ENCODE data around the gene TPRKB.
"Not testable (repeated sequence)": the region's sequence is repeated elsewhere in the genome, so short reads cannot be mapped to it uniquely, and the experiment has no call there.

TPRKB gene

DNA sequence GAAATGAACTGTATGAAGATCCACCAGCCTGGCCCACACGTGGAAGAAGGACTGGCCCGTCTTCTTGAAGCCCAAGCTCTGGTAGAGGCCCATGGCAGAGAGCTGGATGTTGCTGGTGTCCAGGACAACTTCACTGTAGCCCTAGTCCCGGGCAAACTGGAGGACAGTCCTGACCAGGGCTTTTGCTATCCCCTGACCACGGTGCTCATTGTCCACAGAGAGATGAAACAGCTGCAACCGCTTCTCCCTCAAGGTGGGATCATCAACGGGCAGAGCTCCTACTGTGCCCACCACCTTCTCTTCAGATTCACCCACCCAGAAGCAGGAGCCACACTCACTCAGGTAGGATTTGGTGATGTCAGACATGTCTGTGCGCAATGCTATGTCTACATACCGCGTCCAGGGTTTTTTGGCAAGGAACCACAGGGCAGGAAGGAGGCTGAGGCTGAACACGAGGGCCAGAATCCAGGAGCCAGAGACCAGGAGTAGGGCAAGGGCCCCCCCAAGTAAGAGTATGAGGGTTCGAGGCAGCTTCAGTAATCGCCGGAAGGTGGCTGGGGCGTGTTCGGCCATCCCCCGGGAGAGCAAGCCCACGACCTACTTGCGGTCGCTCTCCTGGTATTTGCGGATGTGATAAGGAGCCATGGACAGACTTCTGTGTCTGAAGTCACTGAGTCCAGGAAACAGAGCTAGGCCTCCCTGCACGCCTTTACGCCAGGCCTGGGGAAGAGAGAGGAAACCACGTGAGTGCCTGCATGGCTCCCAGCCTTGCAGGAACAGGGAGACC lies 36.3 kb downstream of the TPRKB start:
- DNase-seq (ENCODE audit: low read depth) = no peak
- in situ Hi-C loops (cut with HindIII; ENCODE audit: low sequenced_read_pairs) = no loop called here
- no peak overlapping the region for H3K4me3 ChIP-seq (ENCODE audit: low read depth, low read length)
- TF ChIP-seq, protein P1, sequence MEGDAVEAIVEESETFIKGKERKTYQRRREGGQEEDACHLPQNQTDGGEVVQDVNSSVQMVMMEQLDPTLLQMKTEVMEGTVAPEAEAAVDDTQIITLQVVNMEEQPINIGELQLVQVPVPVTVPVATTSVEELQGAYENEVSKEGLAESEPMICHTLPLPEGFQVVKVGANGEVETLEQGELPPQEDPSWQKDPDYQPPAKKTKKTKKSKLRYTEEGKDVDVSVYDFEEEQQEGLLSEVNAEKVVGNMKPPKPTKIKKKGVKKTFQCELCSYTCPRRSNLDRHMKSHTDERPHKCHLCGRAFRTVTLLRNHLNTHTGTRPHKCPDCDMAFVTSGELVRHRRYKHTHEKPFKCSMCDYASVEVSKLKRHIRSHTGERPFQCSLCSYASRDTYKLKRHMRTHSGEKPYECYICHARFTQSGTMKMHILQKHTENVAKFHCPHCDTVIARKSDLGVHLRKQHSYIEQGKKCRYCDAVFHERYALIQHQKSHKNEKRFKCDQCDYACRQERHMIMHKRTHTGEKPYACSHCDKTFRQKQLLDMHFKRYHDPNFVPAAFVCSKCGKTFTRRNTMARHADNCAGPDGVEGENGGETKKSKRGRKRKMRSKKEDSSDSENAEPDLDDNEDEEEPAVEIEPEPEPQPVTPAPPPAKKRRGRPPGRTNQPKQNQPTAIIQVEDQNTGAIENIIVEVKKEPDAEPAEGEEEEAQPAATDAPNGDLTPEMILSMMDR (IDR thresholded peaks at IDR 0.05; ENCODE audit: low read depth, low read length, missing control alignments) = no peak

DNA sequence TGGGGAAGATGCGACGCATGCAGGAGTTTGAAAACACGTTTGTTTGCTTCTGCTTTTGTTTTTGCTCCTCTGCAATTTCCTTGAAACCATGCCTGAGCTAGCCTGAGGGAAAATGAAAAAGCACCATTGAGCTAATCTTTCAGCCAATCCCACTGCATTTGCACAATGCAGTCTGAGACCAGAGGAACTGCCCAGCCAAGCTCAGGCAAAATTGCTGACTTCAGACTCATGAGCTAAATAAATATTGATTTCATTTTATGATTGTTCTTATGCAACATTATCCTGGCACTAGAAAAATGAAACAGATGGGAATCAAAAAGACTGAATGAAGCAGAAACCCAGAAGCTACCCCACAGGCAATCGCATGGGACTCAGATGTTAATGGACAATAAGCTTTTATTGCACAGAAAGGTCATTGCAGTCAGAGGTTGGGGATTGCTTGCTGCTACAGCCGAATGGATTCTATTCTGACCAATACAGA lies 37.0 kb downstream of the TPRKB start:
- no peak overlapping the region for H3K4me3 ChIP-seq (ENCODE audit: low read depth, low read length)
- no peak for DNase-seq (ENCODE audit: low read depth)
- TF ChIP-seq, protein P1 (IDR thresholded peaks at IDR 0.05; ENCODE audit: low read depth, low read length, missing control alignments) = no peak
- in situ Hi-C loops (cut with HindIII; ENCODE audit: low sequenced_read_pairs) = no loop called here

DNA sequence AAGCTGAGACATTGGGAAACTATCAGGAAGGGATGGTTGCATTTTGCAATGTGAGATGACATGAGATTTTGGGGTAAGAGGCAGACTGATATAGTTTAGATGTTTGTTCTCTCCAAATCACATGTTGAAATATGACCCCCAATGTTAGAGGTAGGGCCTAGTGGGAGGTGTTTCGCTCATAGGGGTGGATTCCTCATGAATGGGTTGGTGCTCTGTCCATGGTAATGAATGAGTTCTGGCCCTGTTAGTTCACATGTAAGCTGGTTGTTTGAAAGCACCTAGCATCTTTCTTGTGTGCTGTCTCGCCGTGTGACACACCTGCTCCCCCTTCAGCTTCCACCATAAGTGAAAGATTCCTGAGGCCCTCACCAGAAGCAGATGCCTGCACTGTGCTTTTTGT lies 37.7 kb downstream of the TPRKB start:
- TF ChIP-seq, protein P1 (IDR thresholded peaks at IDR 0.05; ENCODE audit: low read depth, low read length, missing control alignments) = no peak
- in situ Hi-C loops (cut with HindIII; ENCODE audit: low sequenced_read_pairs) = no loop called here
- no peak for DNase-seq (ENCODE audit: low read depth)
- no peak overlapping the region for H3K4me3 ChIP-seq (ENCODE audit: low read depth, low read length)

DNA sequence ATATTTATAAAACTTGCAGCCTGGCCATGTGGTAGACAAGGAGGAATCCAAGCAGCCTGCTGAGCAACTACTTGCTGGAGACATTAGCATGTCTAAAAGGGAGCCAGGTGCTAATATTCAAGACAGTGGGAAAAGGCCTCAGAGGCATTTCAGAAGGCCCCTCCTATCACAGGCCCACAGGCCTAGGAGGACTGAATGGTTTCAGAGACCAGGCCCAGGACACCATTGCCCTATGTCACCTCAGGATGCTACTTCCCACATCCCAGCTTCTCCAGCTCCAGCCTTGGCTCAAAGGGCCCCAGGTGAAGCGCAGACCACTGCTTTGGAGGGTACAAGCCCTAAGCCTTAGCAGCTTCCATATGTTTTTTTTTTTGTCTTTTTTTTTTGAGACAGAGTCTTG lies 39.0 kb downstream of the TPRKB start:
- H3K4me3 ChIP-seq (ENCODE audit: low read depth, low read length) = no peak overlapping the region
- in situ Hi-C loops (cut with HindIII; ENCODE audit: low sequenced_read_pairs) = no loop called here
- no peak for DNase-seq (ENCODE audit: low read depth)
- TF ChIP-seq, protein P1 (IDR thresholded peaks at IDR 0.05; ENCODE audit: low read depth, low read length, missing control alignments) = no peak

DNA sequence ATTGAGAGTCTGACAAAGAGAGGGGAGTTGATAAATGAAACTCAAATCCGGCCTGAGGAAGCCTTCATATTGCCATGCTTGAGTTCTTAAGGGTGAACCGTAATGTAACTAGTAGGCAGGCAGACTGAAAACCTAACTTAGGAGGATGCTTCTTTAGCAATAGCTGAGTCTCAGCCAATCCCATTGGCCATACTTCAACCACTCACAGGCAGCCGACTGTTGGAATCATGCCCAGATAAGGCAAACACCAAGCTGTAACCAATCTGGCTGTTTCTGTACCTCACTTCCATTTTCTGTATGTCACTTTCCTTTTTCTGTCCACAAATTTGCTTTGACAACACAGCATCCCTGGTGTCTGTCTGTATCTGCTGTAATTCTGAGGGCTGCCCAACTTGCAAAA lies 39.5 kb downstream of the TPRKB start:
- TF ChIP-seq, protein P1 (IDR thresholded peaks at IDR 0.05; ENCODE audit: low read depth, low read length, missing control alignments) = no peak
- in situ Hi-C loops (cut with HindIII; ENCODE audit: low sequenced_read_pairs) = no loop called here
- no peak for DNase-seq (ENCODE audit: low read depth)
- H3K4me3 ChIP-seq (ENCODE audit: low read depth, low read length) = no peak overlapping the region

DNA sequence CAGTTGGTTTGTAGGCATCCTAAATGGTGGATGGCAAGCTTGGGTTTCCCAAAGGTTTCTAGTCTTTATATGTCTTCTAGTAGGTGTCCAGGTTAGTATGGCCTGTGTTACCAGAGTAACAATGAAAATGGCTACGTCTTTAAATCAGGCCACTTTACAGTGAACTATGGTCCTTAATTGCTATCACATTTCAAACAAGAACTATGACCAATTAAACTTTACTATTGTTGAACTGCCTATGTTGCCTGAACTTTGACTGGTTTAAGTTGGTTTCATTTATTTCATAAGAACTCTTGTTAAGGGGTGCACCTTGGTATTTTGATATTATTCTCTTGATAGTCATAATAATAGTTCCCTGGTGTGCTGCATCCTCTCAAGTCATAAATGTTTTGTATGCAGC lies 40.2 kb downstream of the TPRKB start:
- H3K4me3 ChIP-seq (ENCODE audit: low read depth, low read length); in situ Hi-C loops (cut with HindIII; ENCODE audit: low sequenced_read_pairs); DNase-seq (ENCODE audit: low read depth): not testable (repeated sequence)

DNA sequence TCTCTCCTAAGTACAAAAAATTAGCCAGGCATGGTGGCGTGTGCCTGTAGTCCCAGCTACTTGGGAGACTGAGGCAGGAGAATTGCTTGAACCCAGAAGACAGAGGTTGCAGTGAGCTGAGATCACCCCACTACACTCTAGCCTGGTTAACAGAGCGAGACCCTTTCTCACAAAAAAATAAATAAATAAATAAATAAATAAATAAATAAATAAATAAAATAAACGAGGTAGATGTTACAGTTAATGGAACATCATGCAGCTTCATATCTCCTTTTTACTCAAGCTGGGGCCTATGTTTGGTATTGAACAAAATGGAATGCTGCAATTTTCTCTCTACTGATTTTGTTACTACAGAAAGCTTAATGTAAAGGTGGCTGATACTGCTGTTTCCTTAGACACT lies 40.6 kb downstream of the TPRKB start:
- H3K4me3 ChIP-seq (ENCODE audit: low read depth, low read length); in situ Hi-C loops (cut with HindIII; ENCODE audit: low sequenced_read_pairs); DNase-seq (ENCODE audit: low read depth): not testable (repeated sequence)

All from astrocyte of the cerebellum (primary cell).